COR-L47 (cell line): ENCODE results near the gene FOXF1.

Experiments
- DNase-seq: peaks from one replicate; lab custom pipeline; 2025; lab: John Stamatoyannopoulos, UW

Gene FOXF1

DNA sequence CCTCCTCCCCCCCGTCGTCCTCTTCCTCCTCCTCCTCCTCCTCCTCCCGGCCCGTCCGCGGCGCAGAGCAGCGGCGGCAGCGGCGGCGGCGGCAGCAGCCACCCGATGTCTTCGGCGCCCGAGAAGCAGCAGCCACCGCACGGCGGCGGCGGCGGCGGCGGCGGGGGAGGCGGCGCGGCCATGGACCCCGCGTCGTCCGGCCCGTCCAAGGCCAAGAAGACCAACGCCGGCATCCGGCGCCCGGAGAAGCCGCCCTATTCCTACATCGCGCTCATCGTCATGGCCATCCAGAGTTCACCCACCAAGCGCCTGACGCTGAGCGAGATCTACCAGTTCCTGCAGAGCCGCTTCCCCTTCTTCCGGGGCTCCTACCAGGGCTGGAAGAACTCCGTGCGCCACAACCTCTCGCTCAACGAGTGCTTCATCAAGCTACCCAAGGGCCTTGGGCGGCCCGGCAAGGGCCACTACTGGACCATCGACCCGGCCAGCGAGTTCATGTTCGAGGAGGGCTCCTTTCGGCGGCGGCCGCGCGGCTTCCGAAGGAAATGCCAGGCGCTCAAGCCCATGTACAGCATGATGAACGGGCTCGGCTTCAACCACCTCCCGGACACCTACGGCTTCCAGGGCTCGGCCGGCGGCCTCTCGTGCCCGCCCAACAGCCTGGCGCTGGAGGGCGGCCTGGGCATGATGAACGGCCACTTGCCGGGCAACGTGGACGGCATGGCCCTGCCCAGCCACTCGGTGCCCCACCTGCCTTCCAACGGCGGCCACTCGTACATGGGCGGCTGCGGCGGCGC is at the start of gene FOXF1:
Gene FOXF1, plus strand, starts transcription at position 63 of the 797 bp plus-strand sequence. Its CDS starts 43 bp downstream, at position 106.
- no peak for DNase-seq

DNA sequence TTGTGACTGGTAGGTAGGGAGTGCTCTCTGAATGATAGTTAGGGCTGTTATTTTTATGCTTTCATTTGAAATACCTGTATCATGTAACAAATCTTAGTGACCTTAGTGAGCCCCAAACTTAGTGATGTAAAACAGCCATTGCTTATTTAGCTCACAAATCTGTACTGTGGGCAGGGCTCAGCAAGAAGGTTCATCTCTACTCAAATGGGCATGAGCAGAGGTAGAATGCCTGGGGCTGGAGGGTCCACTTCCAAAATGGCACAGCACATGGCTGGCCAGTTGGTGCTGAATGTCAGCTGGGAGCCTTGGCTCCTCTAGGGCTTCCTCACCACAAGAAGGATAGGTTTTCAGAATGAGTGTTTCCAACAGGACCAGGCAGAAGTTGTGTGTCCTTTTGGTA is 49.3 kb upstream of the FOXF1 start:
- no peak for DNase-seq

DNA sequence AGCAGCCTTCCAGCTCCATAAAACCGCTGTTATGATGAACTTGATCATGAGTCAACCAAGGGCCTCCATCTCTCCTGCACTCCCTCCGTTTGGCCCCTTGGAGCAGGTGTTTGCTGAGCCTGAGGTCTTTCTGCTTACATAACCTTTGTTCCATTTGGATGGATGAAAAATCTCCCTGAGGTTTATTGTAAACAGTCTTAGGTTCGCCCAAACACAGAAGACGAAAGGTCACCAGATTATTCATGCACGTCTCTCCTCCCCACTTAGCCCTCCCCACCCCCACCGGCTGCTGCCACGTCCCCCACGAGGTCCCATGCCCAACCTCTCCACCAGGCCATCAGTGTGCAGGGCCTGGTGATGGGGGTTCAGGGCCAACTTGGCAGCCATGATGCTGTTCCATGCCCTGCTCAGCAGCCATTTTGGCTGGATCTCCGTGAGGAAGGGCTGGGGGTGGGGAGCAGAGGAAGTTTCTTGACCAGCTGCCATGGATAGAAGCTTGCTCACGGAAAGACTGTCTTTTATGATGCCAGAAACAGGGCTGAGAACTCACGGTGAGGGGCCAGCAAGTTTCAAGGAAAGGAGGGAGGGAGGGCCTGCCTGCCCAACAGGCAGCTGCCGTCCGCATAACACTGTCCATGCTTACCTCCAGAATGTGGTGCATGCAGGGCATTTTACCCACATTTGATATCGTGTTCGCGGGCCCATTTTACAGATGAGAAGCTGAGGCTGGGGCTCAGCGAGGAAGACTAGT is 47.8 kb upstream of the FOXF1 start:
- no peak for DNase-seq

DNA sequence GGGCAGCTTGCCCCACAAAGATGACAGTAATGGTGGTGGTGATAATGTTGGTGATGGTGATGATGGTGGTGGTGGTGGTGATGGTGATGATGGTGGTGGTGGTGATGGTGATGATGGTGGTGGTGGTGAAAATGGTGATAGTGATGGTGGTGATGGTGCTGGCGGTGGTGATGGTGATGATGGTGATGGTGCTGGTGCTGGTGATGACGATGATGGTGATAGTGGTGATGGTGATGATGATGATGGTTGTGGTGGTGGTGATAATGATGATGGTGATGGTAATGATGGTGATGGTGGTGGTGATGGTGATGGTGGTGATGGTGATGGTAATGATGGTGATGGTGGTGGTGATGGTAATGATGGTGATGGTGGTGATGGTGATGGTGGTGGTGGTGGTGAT is 46.3 kb upstream of the FOXF1 start:
- no peak for DNase-seq

DNA sequence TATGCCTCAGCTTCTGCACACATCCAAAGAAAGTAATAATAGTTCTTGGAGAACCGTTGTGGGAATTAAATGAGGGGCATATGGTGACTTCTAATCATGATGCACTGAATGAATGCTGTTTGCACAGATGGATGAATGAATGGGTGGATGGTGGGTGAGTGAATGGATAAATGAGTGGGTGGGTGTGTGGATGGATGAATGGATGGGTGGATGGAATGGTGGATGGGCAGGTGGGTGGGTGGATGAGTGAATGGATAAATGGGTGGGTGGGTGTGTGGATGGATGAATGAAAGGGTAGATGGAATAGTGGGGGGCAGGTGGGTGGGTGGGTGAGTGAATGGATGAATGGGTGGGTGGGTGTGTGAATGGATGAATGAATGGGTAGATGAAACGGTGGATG is 44.9 kb upstream of the FOXF1 start:
- DNase-seq, result no peak

DNA sequence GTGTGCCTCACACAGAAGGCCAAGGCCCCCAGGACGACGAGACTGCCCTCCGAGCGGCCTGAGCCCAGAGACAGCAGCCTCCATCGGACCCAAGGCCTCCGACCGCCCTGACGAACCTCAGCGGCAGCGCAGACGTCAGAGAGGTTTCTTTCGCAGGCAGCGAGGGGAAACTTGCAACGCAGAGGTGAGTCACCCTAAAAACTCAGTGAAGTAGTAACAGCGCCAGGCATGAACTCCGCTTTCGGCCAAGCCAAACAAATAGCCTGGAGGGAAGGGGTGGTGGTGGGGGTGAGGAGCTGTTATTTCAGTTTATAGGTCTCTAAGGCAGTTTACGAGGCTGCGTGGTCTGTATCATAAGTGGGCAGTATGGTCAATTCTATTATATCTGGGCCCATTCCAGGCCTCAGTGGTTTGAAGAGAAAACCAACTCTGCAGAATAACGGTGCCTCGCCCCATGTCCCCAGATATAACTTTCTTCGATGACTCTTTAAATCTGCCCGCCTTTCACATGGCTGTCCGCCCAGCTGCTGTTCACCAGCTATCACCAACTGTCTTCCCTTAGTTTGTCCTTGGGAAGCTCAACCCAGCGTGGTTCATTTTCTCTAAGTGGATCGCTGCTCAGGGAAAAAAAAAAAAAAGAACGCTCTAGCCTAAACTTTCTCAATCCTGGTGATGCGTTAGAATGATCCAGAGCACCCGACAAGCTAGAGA is 43.5 kb upstream of the FOXF1 start:
- no peak for DNase-seq

DNA sequence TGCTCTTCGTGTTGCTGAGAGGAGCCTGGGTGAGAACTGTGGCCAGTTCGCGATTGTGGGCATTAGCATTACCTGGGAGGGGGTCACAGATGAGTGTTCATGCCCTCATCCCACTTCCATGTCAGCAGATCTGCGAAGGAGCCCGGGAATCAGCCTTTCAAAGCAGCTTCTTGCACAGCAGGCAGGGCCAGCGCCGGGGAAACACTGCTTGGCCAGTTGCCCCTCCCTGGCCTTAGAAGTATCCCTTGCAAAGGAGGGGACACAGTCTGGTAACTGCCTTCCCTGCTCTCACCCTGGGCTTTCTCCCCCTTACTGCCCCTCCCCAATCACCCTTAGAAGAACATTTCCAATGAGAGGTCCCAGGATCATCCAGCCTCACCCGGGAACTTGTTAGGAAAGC is 42.8 kb upstream of the FOXF1 start:
- no peak for DNase-seq

DNA sequence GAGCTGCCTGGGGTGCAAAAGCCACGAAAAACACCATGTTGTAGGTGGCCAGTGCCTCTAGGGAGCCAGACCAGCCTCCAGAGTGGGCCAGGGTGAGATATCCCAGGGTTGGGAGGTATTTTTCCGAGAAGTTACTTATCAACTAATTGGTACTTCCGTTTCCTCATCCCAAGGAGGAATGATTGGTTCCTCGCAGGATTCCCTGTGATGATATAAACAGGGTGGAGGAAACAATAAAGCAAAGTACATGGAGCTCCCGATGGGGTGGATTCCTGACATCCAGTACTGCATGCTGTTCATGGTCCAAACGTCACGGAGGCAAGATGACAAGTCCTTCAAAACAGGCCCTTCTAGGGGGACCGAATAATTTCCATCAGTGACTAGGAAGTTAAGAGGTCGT is 39.4 kb upstream of the FOXF1 start:
- DNase-seq, result no peak

DNA sequence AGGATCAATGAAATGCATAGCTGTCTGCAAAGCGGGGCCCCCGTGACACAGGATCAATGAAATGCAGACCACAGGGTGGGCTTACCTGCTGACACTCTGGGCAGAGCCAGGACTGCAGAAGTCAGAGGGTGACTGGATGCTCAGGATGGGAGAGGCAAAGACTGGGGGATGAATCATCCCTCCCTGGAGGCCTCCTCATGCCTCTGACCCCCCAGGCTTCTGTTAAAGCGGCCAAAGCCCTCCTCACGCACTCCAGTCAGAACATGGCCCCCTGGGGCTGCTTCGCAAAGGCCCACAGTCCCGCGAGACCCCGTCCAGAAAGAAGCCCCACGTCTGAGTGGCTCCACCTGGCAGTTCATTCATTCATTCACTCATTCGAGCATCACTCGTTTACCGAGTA is 38.4 kb upstream of the FOXF1 start:
- DNase-seq, result no peak

DNA sequence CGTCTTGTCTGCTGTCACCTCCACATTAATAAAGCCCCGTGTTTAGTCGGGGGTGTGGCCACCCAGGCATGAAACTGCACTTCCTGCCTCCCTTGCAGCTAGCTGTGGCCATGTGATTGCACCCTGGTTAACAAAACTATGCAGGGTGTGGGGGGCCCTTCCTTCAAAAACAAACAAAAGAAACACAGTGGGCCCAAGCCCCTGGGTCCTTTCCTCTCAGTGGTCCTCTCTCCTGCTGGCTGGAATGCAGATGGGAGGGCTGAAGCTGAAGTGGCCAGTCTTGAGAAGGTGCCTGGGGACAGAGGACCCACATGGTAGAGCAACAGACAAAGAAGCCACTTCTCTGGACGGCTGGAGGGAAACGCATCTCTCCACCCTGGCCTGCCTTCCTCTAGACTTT is 38.0 kb upstream of the FOXF1 start:
- DNase-seq, result no peak

DNA sequence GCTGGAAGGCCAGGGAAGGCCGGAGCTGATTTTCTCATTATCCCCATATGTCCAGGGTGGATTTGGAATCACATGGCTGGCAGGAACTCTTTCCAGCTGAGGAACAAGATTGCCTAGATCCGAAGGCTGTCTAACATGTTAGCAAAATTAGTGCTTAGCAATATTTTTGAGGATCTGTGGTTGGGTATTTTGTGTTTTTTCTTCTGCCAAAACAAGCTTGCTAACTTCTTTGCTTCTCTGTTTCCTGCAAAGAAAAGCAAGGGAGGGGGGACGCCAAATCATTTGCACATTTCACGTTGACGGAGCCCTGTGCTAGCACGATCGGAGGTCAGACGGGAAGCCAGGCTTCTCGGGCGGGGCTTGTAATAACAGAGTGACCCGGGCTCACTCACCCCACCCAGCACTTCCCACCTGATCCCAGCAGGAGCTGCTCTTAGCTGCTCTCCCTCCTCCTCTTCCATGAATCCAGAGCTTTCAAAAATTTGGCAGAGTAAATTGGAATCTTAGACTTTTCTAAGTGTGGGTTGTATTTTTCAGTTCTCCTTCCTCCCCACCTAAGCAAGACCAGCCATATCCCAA is 33.3 kb upstream of the FOXF1 start:
- DNase-seq, result no peak

DNA sequence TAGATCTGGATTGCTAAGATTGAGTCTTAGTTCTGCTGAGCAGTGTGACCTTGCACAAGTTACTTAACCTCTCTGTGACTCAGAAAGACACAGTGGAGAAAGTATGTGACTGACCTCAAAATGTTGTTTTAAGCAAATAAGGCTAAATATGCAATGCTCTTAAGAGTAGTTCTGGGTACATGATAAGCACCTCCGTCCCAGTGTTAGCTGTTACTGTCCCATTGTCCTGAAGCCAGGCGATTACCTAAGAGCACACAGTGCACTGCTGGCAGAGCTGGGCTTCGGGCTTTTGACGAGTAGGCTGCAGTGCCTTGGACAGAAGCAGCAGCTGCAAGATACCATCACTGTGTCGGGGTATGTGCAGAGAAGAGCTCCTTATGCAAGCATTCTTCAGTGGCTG is 32.7 kb upstream of the FOXF1 start:
- no peak for DNase-seq

DNA sequence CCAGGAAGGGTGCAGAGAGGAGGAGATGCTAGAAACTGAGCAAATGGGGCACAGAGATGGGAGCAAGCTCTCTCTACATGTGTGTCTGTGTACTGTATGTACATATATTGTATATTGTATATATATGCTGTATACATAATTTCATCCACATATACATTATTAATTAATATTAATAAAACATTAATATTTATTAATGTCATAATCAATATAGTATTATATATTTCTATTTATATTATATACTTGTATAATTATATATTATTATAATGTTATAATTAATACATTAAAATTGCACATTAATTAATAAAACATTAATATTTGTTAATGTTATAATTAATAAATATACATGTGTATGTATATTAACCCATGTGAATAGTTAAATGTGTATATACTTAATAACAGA is 31.5 kb upstream of the FOXF1 start:
- no peak for DNase-seq

DNA sequence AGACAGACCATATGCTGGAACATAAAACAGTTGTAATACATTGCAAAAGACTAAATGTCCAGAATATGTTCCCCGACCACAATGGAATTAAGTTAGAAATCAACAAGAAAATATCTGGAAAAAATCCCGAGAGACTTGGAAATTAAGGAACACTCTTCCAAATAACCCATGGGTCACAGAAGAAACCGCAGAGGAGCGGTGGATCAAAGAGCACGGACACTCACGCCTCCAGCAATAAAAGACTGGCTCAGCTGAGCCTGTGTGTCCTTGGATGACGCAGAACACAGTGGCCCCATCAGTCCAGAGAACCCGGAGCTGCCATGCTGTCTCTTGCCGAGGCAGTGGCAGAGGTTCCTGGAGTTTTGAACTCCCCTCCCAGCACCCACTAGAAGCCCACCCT is 30.9 kb upstream of the FOXF1 start:
- no peak for DNase-seq

DNA sequence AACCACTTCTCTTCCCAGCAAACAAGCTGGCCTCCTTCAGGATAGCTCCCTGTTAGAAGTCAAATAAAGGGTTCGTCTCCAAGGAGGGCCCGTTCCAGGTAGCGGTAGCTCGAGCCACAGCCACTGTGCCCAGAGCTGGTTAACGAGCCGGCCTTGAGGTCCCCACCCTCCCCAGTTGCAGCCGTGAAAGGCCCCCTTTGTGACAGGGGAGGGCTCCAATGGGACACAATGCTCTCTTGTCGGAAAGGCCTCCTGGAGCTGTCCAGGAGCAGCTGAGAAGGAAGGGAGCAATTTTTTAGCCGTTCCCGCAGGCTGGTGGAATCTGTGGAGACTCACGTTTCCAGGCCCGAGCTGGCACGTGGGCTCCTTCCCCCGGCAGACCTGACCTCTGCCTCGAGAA is 29.9 kb upstream of the FOXF1 start:
- no peak for DNase-seq

DNA sequence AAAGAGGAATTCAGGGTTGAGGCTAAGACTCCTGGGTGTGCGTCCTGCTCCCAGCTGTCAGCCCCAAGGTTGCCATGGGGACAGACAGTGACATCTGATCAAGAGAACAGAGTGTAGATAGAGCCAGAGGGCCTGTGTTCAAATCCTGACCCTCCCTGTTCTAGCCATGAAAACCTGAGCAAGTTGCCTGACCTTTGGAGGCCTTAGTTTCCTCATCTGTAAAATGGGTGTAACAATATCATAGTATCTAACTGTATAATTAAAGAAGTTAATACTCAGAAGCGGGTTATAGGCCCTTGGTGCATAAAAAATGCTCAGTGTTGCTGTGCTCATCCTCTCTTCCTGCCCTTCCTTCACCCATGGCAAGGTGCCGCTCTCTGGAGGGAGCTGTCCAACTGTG is 28.7 kb upstream of the FOXF1 start:
- DNase-seq, result no peak

DNA sequence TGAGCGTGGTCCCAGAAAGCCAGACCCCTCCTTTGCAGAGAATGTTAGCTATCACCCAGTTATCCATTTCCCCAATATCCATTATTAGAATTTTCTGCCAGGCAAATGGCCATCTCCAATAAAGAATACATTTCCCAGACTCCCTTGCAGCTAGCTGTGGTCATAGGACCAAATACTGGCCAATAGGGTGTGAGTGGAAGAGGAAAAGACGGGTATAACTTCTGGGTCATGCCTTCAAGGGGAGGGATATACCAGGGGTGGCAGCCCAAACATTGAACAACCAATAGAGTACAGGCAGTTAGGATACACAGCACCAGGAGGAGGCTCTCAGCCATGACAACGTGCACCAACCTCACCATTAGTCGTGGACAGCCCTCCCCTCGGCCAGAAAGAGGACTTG is 26.1 kb upstream of the FOXF1 start:
- DNase-seq, result no peak

DNA sequence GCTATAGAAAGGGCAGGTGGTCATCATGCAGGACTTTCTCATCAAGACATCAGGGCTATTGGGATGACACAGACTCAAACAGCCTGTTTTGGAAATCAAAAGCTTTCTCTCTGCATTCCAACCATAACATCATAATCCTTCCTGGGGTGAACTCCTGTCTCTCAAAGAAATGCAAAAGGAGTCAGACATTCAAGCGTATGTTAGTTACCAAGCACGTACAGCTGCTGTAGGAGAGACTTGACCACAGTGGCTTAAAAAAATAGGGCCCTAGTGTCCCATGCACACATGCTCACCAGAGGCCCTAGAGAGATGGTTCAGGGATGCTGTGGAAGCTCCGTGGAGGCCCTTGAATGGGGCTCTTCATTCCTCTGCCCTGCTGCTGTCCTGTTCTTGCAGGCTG is 24.6 kb upstream of the FOXF1 start:
- no peak for DNase-seq

DNA sequence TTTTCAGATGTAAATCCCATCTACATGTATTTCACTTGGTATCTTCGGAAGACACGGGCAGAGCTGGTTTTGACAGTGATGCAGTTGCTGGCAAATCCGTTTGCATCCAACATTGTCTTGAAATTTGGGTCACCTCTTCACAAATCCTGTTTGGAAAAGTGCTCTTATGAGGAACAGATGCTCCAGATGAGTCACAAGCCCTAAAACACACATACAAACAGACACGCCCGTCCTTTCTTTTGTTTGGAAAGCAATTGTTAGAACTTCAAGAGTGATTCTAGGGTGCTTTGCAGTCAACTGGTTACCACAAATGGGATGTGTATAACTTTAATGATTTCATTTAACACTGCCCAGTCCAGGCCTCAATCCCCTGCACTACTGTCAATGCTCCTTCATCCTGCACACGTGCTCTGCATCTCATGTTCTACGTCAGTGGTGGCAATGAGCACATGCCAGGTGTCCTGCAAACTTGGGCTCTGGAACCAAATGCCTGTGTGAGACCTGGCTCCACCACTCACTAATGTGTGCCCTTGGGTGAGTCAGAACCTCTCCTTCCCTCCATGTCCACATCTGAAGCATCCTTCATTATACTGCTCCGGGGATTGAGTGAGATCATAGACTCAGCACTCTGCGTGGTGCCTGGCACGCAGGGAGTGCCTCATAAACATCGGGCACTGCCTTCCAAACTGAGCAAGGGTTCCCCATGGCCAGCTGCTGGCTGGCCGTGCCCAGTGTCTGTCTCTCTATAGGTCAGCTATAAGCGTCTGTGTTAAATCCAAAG is 19.3 kb upstream of the FOXF1 start:
- no peak for DNase-seq

DNA sequence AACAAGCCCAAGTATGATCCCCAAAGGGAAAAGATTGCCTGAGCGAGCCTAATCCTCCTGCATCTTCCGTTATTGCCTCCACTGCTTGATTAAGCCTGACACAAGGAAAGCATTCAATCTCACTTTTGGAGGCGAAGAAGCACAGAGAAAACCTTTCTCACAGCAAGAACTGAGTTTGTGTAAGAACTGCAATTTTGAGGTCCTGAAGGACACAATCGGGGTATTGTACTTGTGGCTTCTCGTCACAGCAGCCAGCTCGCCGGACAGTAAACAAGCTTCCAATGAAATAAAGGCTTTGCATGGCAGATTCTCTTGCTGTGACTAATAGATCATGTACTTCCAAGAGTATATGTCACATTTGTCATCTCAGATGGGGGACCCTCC is 18.7 kb upstream of the FOXF1 start:
- DNase-seq, result no peak

DNA sequence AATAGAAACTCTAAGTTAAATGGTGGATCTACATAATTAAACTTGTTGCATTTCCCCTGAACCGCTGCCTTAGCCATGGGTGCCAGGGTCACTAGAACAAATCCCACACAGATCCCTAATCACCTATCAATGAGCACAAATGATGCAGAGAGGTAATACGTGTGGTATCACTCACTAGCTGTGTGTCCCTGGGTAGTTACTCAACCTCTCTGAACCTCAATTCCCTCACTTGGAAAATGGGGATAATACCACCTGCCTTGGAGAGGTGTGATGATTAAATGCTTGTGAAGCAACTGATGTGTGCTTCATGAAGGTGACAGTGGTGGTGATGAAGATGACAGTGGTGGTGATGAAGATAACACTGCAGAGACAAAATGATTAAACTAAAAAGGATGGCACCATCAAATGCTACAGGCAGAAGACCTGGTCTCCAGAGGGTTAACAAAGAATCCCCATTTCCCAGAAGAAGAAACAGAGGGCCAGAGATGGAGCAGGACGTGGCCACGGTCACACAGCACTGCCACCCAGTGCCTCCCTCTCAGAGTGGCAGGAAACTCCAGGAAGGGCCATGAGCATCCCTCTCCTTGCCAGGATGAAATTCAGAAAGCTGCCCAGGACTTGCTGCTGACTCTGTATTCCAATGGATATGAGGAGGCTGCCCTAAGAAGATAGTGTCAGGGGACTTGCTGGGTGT is 17.9 kb upstream of the FOXF1 start:
- no peak for DNase-seq
